ENCODE data around the gene ENPP7. TPM values are rescaled to one million over a fixed set of nuclear protein-coding genes. Genes with fewer than 3 reads are reported as not detected.

ENPP7 gene
- total and polyA plus RNA-seq, 10 donors, result 0.34 to 0.85 (median 0.51) TPM; not detected in 5

DNA sequence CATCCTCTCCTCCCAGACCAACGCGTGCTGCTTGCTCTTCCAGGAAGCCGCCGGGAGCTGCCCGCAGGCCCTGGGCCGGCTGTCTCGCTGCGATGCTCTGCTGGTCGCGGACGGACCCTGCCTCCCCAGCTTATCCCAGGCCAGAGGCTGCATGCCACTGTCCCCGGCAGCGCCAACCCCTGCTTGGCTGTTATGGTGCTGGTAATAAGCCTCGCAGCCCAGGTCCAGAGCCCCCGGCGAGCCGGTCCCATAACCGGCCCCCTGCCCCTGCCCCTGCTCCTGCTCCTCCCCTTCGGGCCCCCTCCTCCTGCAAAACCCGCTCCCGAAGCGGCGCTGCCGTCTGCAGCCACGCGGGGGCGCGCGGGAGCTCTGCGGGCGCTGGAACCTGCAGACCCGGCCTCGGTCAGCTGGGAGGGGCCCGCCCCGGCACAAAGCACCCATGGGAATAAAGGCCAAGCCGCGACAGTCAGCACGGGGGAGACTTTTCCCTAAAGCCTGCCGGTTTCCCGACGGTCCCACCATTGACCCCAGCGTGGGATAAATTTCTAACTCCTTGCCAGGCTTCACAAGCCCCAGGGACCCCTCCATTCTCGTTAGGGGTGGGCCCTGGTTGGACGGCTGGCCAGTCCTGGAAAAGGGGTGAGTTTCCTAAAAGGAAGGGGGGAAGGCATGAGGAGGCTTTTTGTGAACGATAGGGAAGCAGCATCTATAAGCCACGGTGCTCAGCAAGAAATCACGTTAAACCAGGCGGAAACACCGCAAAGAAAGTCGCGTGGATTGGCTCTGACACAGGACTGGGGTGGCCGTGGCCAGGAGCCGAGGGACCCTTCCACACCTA is 11.2 kb downstream of the ENPP7 start:
- TF ChIP-seq POLR2AphosphoS5 (IDR thresholded peaks at IDR 0.05), result peak in 2 of 3 donors; percentile 36 to 68
- TF ChIP-seq POLR2A (IDR thresholded peaks at IDR 0.05), result no peak
- TF ChIP-seq, protein P1, sequence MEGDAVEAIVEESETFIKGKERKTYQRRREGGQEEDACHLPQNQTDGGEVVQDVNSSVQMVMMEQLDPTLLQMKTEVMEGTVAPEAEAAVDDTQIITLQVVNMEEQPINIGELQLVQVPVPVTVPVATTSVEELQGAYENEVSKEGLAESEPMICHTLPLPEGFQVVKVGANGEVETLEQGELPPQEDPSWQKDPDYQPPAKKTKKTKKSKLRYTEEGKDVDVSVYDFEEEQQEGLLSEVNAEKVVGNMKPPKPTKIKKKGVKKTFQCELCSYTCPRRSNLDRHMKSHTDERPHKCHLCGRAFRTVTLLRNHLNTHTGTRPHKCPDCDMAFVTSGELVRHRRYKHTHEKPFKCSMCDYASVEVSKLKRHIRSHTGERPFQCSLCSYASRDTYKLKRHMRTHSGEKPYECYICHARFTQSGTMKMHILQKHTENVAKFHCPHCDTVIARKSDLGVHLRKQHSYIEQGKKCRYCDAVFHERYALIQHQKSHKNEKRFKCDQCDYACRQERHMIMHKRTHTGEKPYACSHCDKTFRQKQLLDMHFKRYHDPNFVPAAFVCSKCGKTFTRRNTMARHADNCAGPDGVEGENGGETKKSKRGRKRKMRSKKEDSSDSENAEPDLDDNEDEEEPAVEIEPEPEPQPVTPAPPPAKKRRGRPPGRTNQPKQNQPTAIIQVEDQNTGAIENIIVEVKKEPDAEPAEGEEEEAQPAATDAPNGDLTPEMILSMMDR (IDR thresholded peaks at IDR 0.05 in 8 of 11, conservative IDR thresholded peaks at IDR 0.05 in 3 of 11), result peak; percentile 66 to 96 (median 91)
- Histone ChIP-seq H3K27me3 (replicated peaks in 1 of 7) (peaks cover 0 to 87% (median 41%) of the 10 kb centered on the region in 7 donors), H3K9me3 (no peaks in the 10 kb centered on the region), H3K36me3 (no peaks in the 10 kb centered on the region), H3K4me1 (peaks cover 3 to 28% (median 19%) of the 10 kb centered on the region in 6 donors), H3K27ac (no peak overlapping the region), H3K4me3 (peak overlapping the region in 2 of 8 donors; percentile 14 to 43)
- intact Hi-C loops (cut with DNase I; ENCODE audit: low total_unique reads), result loop anchor here (10.0 kb wide), 1 partner anchor 93 kb away; the partner anchor contains the start of gene CBX4
- 10 to 18% (median 13%) methylated on average over 30 to 53 of the region's 53 CpGs for WGBS, 5 donors
- DNase-seq, result peak; percentile 92

DNA sequence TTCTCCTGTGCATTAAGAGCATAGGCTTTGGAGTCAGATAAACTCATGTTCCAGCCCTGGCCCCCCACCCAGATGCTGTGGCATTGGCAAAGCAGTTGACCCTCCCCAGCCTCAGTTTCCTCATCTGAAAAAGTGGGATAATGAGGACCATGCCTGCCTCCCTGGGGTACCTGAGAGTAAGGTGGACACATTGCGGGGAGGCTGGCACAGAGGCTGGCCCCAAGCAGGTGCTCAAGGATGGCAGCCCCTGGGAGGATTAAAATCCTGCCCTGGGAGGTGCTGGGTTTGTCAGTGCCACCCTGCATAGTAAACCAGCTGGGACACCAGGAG is 11.8 kb downstream of the ENPP7 start:
- TF ChIP-seq, protein P1 (IDR thresholded peaks at IDR 0.05 in 8 of 11, conservative IDR thresholded peaks at IDR 0.05 in 3 of 11), result no peak
- TF ChIP-seq POLR2A (IDR thresholded peaks at IDR 0.05) (no peak), POLR2AphosphoS5 (IDR thresholded peaks at IDR 0.05) (no peak)
- H3K27ac ChIP-seq, result no peak overlapping the region
- no peaks in the 10 kb centered on the region for H3K36me3 ChIP-seq
- H3K4me1 ChIP-seq, result peaks cover 3 to 33% (median 22%) of the 10 kb centered on the region in 6 donors
- no peaks in the 10 kb centered on the region for H3K9me3 ChIP-seq
- no peak for DNase-seq
- intact Hi-C loops (cut with DNase I; ENCODE audit: low total_unique reads), result loop anchor here (10.0 kb wide), 1 partner anchor 92 kb away; the partner anchor contains the start of gene CBX4
- 84 to 100% (median 98%) methylated on average over 1 of the region's 1 CpG for WGBS, 5 donors
- peaks cover 4 to 88% (median 47%) of the 10 kb centered on the region in 7 donors for H3K27me3 ChIP-seq (replicated peaks in 1 of 7)
- no peak overlapping the region for H3K4me3 ChIP-seq

DNA sequence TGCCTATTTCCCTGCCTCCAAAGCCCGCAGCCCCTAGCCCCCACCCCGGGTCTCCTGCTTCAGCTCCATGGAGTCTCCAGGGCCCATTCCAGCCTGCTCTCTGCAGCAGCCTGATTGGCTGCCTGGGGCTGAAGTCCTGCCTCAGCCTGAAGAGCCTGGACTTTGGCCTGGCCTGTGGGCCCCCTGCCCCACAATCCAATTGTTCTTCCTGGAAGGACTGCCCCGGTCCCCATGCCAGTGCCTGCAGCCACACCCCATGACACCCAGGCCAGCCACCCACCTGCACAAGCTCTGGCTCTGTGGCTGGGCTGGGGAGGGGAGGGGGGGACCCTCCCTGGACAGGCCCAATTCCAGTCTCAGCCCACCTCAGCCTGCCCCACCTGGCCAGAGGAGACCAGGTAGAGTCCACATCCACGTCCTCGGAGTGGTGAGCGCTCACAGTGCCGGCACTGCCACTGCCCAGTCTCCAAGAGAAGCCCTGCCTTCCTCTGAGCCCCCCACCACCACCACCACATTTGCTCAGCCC is 12.3 kb downstream of the ENPP7 start:
- peaks cover 5 to 88% (median 51%) of the 10 kb centered on the region in 7 donors for H3K27me3 ChIP-seq (replicated peaks in 1 of 7)

More for the DNA sequence above, 12.3 kb downstream of the ENPP7 start:
- WGBS, 5 donors, result 91 to 98% (median 95%) methylated on average over 4 to 7 of the region's 7 CpGs
- TF ChIP-seq POLR2AphosphoS5 (IDR thresholded peaks at IDR 0.05) (no peak), POLR2A (IDR thresholded peaks at IDR 0.05) (no peak)
- TF ChIP-seq, protein P1 (IDR thresholded peaks at IDR 0.05 in 8 of 11, conservative IDR thresholded peaks at IDR 0.05 in 3 of 11), result no peak
- peaks cover 3 to 38% (median 26%) of the 10 kb centered on the region in 6 donors for H3K4me1 ChIP-seq
- H3K4me3 ChIP-seq, result no peak overlapping the region
- intact Hi-C loops (cut with DNase I; ENCODE audit: low total_unique reads), result loop anchor here (10.0 kb wide), 1 partner anchor 92 kb away; the partner anchor contains the start of gene CBX4
- H3K9me3 ChIP-seq, result no peaks in the 10 kb centered on the region
- no peaks in the 10 kb centered on the region for H3K36me3 ChIP-seq
- no peak overlapping the region for H3K27ac ChIP-seq
- DNase-seq, result no peak

All from spleen (tissue), 11 donors.